ENCODE measurements around the gene KLHL28.
"Not testable (repeated sequence)": the region's sequence is repeated elsewhere in the genome, so short reads cannot be mapped to it uniquely, and the experiment has no call there.

The KLHL28 gene

DNA sequence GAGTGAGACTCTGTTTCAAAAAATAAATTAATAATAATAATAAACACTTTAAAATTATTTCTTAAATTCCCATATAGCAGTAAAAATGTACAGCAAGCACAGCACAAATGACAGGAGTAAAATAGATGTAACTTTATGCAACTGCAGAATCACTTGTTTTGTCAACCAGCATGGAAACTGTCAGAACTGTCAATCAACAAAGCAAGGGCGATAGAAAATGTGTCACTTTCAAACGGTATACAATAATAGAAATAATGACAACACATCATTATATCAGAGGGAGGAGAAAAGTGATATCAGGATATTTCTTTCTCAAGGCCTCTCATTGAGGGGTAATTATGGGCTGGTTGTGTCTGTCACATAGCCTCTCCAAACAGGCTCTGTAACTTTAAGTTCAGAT lies 68.2 kb downstream of the KLHL28 start:
- Histone ChIP-seq H3K9me3 (replicated peaks; ENCODE audit: low read length) (no peaks in the 10 kb centered on the region), H3K4me1 (ENCODE audit: control insufficient read depth, insufficient read depth, low read length) (peaks cover 5% of the 10 kb centered on the region), H3K4me2 (ENCODE audit: low read length) (no peak overlapping the region), H3K36me3 (ENCODE audit: insufficient read depth, low read length) (no peaks in the 10 kb centered on the region), H3K9ac (ENCODE audit: low read depth, low read length) (no peak overlapping the region), H3K27me3 (ENCODE audit: control insufficient read depth, insufficient read depth, low read length) (no peaks in the 10 kb centered on the region), H3K4me3 (ENCODE audit: low read length) (no peak overlapping the region)

DNA sequence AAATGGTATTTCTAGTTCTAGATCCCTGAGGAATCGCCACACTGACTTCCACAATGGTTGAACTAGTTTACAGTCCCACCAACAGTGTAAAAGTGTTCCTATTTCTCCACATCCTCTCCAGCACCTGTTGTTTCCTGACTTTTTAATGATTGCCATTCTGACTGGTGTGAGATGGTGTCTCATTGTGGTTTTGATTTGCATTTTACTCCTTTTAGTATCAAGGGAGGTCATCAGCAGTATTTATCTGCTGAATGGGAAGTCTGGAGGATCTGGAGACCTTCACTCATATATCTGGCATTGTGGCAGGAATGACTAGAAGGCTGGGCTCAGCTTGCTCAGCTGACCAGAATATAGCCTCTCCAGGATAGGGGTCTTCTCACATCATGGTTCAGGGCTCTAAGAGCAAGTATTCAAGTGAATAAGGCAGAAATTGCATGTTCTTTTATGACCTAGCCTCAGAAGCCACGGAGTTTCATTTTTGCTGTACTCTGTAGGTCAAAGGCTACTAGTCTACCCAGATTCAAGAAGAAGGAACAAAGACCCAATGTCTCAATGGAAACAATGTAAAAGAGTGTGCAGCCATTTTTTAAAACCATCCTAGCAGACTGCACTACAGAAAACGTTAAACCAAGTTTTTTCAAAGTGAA lies 69.9 kb downstream of the KLHL28 start:
- H3K4me1 ChIP-seq (ENCODE audit: control insufficient read depth, insufficient read depth, low read length); H3K36me3 ChIP-seq (ENCODE audit: insufficient read depth, low read length); H3K9me3 ChIP-seq (replicated peaks; ENCODE audit: low read length); H3K4me2 ChIP-seq (ENCODE audit: low read length); H3K4me3 ChIP-seq (ENCODE audit: low read length); H3K9ac ChIP-seq (ENCODE audit: low read depth, low read length); H3K27me3 ChIP-seq (ENCODE audit: control insufficient read depth, insufficient read depth, low read length): not testable (repeated sequence)

GRCh38 chr14:44889595-44890471 lies 71.9 kb downstream of the KLHL28 start:
- Histone ChIP-seq H3K9ac (ENCODE audit: low read depth, low read length) (no peak overlapping the region), H3K27me3 (ENCODE audit: control insufficient read depth, insufficient read depth, low read length) (no peaks in the 10 kb centered on the region), H3K4me2 (ENCODE audit: low read length) (no peak overlapping the region), H3K9me3 (replicated peaks; ENCODE audit: low read length) (no peaks in the 10 kb centered on the region), H3K36me3 (ENCODE audit: insufficient read depth, low read length) (no peaks in the 10 kb centered on the region), H3K4me1 (ENCODE audit: control insufficient read depth, insufficient read depth, low read length) (no peaks in the 10 kb centered on the region), H3K4me3 (ENCODE audit: low read length) (no peak overlapping the region)

DNA sequence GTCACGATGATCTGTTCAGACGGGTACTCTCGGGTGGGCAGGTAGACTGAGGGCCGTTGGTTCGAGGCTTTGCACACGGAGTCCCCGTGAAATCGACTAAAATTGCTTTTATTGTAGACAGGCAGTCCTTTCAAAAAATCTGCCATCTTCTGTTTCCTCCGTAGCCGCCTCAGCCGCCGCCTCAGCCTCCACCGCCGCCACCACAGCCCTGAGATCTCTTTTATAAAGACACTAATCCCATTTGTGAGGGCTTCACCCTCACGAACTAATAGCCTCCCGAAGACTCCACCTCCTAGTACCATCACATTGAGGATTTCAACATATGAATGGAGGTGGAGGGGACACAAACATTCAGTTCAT lies 74.2 kb downstream of the KLHL28 start:
- Histone ChIP-seq H3K9me3 (replicated peaks; ENCODE audit: low read length) (no peaks in the 10 kb centered on the region), H3K4me1 (ENCODE audit: control insufficient read depth, insufficient read depth, low read length) (no peaks in the 10 kb centered on the region), H3K9ac (ENCODE audit: low read depth, low read length) (no peak overlapping the region), H3K4me2 (ENCODE audit: low read length) (no peak overlapping the region), H3K4me3 (ENCODE audit: low read length) (no peak overlapping the region), H3K36me3 (ENCODE audit: insufficient read depth, low read length) (no peaks in the 10 kb centered on the region), H3K27me3 (ENCODE audit: control insufficient read depth, insufficient read depth, low read length) (no peaks in the 10 kb centered on the region)

- Histone ChIP-seq H3K4me2 (ENCODE audit: low read length) (no peak overlapping the region), H3K4me1 (ENCODE audit: control insufficient read depth, insufficient read depth, low read length) (no peaks in the 10 kb centered on the region), H3K27me3 (ENCODE audit: control insufficient read depth, insufficient read depth, low read length) (no peaks in the 10 kb centered on the region), H3K36me3 (ENCODE audit: insufficient read depth, low read length) (no peaks in the 10 kb centered on the region), H3K9me3 (replicated peaks; ENCODE audit: low read length) (no peaks in the 10 kb centered on the region), H3K4me3 (ENCODE audit: low read length) (no peak overlapping the region), H3K9ac (ENCODE audit: low read depth, low read length) (no peak overlapping the region)
These were observed 74.7 kb downstream of the KLHL28 start for GRCh38 chr14:44886860-44887595.

DNA sequence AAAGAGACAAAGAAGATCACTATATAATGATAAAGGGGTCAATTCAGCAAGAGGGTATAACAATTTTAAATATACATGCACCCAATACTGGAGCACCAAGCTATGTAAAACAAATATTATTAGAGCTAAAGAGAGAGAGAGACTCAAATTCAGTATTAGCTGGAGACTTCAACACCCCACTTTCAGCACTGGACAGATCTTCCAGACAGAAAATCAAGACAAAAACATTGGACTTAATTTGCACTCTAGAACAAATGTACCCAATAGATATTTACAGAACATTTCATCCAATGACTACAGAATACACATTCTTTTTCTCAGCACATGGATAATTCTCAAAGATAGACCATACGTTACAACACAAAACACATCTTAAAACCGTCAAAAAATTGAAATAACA lies 81.0 kb downstream of the KLHL28 start:
- Histone ChIP-seq H3K4me3 (ENCODE audit: low read length) (no peak overlapping the region), H3K4me2 (ENCODE audit: low read length) (no peak overlapping the region), H3K4me1 (ENCODE audit: control insufficient read depth, insufficient read depth, low read length) (no peaks in the 10 kb centered on the region), H3K9me3 (replicated peaks; ENCODE audit: low read length) (no peaks in the 10 kb centered on the region), H3K27me3 (ENCODE audit: control insufficient read depth, insufficient read depth, low read length) (no peaks in the 10 kb centered on the region), H3K9ac (ENCODE audit: low read depth, low read length) (no peak overlapping the region), H3K36me3 (ENCODE audit: insufficient read depth, low read length) (no peaks in the 10 kb centered on the region)
